ENCODE data around the gene CNTNAP2. TPM values are rescaled to one million over a fixed set of nuclear protein-coding genes. Genes with fewer than 3 reads are reported as not detected.

The CNTNAP2 gene
- total and polyA plus RNA-seq, 4 donors = not detected

DNA sequence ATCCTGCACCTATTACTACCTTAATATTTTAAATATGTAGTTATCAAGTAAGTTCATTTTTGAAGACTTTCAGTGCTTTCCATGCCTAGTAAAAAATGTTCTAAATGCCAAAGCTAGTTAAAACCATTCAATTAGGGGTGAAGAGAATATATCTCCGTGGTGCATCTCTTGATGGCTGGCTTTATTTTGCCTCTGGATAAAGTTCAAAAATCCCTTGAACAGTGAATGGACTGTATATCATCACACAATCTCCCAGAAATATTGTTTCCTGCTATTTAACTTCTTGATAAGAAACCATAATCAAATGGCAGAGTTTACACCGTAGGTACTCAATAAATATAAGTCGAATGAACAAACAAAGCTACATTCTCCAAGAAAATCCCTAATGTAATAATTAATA lies 1360.9 kb downstream of the CNTNAP2 start:
- no peaks in the 10 kb centered on the region for H3K4me1 ChIP-seq (ENCODE audit: control insufficient read depth in 1 of 2, insufficient read depth in 2 of 2, low read length in 2 of 2)
- no peaks in the 10 kb centered on the region for H3K27me3 ChIP-seq (ENCODE audit: control insufficient read depth in 1 of 2, insufficient read depth in 2 of 2, low read length in 1 of 2)
- DNase-seq (no peak), ATAC-seq (ENCODE audit: low FRiP score) (no peak)
- no peaks in the 10 kb centered on the region for H3K36me3 ChIP-seq (ENCODE audit: control insufficient read depth in 1 of 2, insufficient read depth in 2 of 2, low read length in 1 of 2)
- no peaks in the 10 kb centered on the region for H3K9me3 ChIP-seq (ENCODE audit: control insufficient read depth, low read length)
- no peak overlapping the region for H3K4me3 ChIP-seq (ENCODE audit: low read length in 2 of 2)
- no peak overlapping the region for H3K27ac ChIP-seq (ENCODE audit: low read depth in 1 of 2, low read length in 2 of 2)
- intact Hi-C loops (cut with DNase I) = no loop called here
- 64 to 69% methylated on average over 3 of the region's 3 CpGs for WGBS, 2 donors

GRCh38 chr7:147478796-147479195 lies 1362.2 kb downstream of the CNTNAP2 start:
- Histone ChIP-seq H3K9me3 (ENCODE audit: control insufficient read depth, low read length) (no peaks in the 10 kb centered on the region), H3K4me3 (ENCODE audit: low read length in 2 of 2) (no peak overlapping the region), H3K27ac (ENCODE audit: low read depth in 1 of 2, low read length in 2 of 2) (no peak overlapping the region), H3K27me3 (ENCODE audit: control insufficient read depth in 1 of 2, insufficient read depth in 2 of 2, low read length in 1 of 2) (no peaks in the 10 kb centered on the region), H3K4me1 (ENCODE audit: control insufficient read depth in 1 of 2, insufficient read depth in 2 of 2, low read length in 2 of 2) (no peaks in the 10 kb centered on the region), H3K36me3 (ENCODE audit: control insufficient read depth in 1 of 2, insufficient read depth in 2 of 2, low read length in 1 of 2) (no peaks in the 10 kb centered on the region)
- intact Hi-C loops (cut with DNase I) = no loop called here
- WGBS, 2 donors = 50 to 72% methylated on average over 3 of the region's 3 CpGs
- DNase-seq (no peak), ATAC-seq (ENCODE audit: low FRiP score) (no peak)

DNA sequence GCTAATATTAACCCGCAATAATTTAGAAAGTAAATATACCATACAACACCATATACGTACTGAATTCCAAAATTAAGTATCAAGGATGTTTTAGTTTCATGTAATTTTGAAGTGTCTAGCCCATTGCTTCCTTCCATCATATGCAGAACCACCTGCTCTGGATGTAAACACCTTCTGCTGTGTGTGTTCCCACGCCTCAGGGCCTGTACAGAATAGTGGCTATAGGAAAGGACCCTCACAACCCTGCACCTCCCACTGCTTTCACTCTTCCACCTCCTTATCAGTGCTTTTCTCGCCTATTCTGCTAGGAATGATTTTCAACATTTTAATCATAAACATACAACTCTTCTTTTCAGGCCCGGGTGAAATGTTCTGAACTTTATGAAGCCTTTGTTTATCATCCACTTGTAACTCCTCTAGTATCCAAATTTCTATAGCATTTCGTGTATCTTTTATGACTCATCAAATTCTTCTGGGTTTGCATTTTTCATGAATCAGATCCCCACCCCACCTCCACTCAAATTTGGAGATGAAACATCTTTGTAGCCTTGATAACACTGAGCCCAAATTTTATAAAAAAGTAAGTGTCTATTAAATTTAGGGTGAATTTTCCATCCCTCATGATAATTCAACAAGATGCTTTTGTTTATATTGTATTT lies 1367.2 kb downstream of the CNTNAP2 start:
- Histone ChIP-seq H3K27ac (ENCODE audit: low read depth in 1 of 2, low read length in 2 of 2) (no peak overlapping the region), H3K36me3 (ENCODE audit: control insufficient read depth in 1 of 2, insufficient read depth in 2 of 2, low read length in 1 of 2) (no peaks in the 10 kb centered on the region), H3K9me3 (ENCODE audit: control insufficient read depth, low read length) (no peaks in the 10 kb centered on the region), H3K27me3 (ENCODE audit: control insufficient read depth in 1 of 2, insufficient read depth in 2 of 2, low read length in 1 of 2) (no peaks in the 10 kb centered on the region), H3K4me1 (ENCODE audit: control insufficient read depth in 1 of 2, insufficient read depth in 2 of 2, low read length in 2 of 2) (no peaks in the 10 kb centered on the region), H3K4me3 (ENCODE audit: low read length in 2 of 2) (no peak overlapping the region)
- WGBS, 2 donors = 81 to 82% methylated on average over 6 of the region's 6 CpGs
- intact Hi-C loops (cut with DNase I) = no loop called here
- DNase-seq (no peak), ATAC-seq (ENCODE audit: low FRiP score) (no peak)

- no peak for ATAC-seq (ENCODE audit: low FRiP score)
- intact Hi-C loops (cut with DNase I) = no loop called here
- no peaks in the 10 kb centered on the region for H3K36me3 ChIP-seq (ENCODE audit: control insufficient read depth in 1 of 2, insufficient read depth in 2 of 2, low read length in 1 of 2)
- H3K4me1 ChIP-seq (ENCODE audit: control insufficient read depth in 1 of 2, insufficient read depth in 2 of 2, low read length in 2 of 2) = no peaks in the 10 kb centered on the region
- no peaks in the 10 kb centered on the region for H3K27me3 ChIP-seq (ENCODE audit: control insufficient read depth in 1 of 2, insufficient read depth in 2 of 2, low read length in 1 of 2)
- H3K27ac ChIP-seq (ENCODE audit: low read depth in 1 of 2, low read length in 2 of 2) = no peak overlapping the region
- H3K9me3 ChIP-seq (ENCODE audit: control insufficient read depth, low read length) = no peaks in the 10 kb centered on the region
- WGBS, 2 donors = 36 to 41% methylated on average over 4 of the region's 4 CpGs
- H3K4me3 ChIP-seq (ENCODE audit: low read length in 2 of 2) = no peak overlapping the region
- DNase-seq = no peak
These were observed 1369.1 kb downstream of the CNTNAP2 start for GRCh38 chr7:147485660-147486210.

- Histone ChIP-seq H3K36me3 (ENCODE audit: control insufficient read depth in 1 of 2, insufficient read depth in 2 of 2, low read length in 1 of 2) (no peaks in the 10 kb centered on the region), H3K27ac (ENCODE audit: low read depth in 1 of 2, low read length in 2 of 2) (no peak overlapping the region), H3K27me3 (ENCODE audit: control insufficient read depth in 1 of 2, insufficient read depth in 2 of 2, low read length in 1 of 2) (no peaks in the 10 kb centered on the region), H3K9me3 (ENCODE audit: control insufficient read depth, low read length) (no peaks in the 10 kb centered on the region), H3K4me1 (ENCODE audit: control insufficient read depth in 1 of 2, insufficient read depth in 2 of 2, low read length in 2 of 2) (no peaks in the 10 kb centered on the region), H3K4me3 (ENCODE audit: low read length in 2 of 2) (no peak overlapping the region)
- 85 to 86% methylated on average over 4 of the region's 4 CpGs for WGBS, 2 donors
- no peak for DNase-seq
- no peak for ATAC-seq (ENCODE audit: low FRiP score)
- intact Hi-C loops (cut with DNase I) = no loop called here
These were observed 1376.0 kb downstream of the CNTNAP2 start for GRCh38 chr7:147492606-147493005.

DNA sequence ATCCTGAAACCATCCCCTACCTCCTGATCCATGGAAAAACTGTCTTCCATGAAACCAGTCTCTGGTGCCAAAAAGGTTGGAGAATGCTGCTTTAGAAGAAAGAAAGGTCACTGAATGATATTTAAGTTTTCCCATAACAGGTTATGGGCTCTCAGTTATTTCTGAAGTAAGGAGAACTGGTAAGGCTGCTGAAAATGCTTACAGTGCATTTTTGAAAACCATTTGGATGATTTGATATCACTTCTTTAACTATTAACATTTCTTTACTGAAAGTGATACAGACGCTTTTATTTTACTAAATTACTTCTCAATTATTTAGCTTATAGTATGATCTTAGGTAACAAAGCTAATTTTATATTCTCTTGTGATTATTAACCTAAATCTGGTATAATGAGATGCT lies 1379.6 kb downstream of the CNTNAP2 start:
- Histone ChIP-seq H3K9me3 (ENCODE audit: control insufficient read depth, low read length) (no peaks in the 10 kb centered on the region), H3K36me3 (ENCODE audit: control insufficient read depth in 1 of 2, insufficient read depth in 2 of 2, low read length in 1 of 2) (no peaks in the 10 kb centered on the region), H3K4me1 (ENCODE audit: control insufficient read depth in 1 of 2, insufficient read depth in 2 of 2, low read length in 2 of 2) (no peaks in the 10 kb centered on the region), H3K27me3 (ENCODE audit: control insufficient read depth in 1 of 2, insufficient read depth in 2 of 2, low read length in 1 of 2) (no peaks in the 10 kb centered on the region), H3K4me3 (ENCODE audit: low read length in 2 of 2) (no peak overlapping the region), H3K27ac (ENCODE audit: low read depth in 1 of 2, low read length in 2 of 2) (no peak overlapping the region)
- 93 to 96% methylated on average over 1 of the region's 1 CpG for WGBS, 2 donors
- ATAC-seq (ENCODE audit: low FRiP score) = no peak
- DNase-seq = no peak
- intact Hi-C loops (cut with DNase I) = no loop called here

- Histone ChIP-seq H3K4me1 (ENCODE audit: control insufficient read depth in 1 of 2, insufficient read depth in 2 of 2, low read length in 2 of 2) (no peaks in the 10 kb centered on the region), H3K4me3 (ENCODE audit: low read length in 2 of 2) (no peak overlapping the region), H3K27me3 (ENCODE audit: control insufficient read depth in 1 of 2, insufficient read depth in 2 of 2, low read length in 1 of 2) (no peaks in the 10 kb centered on the region), H3K36me3 (ENCODE audit: control insufficient read depth in 1 of 2, insufficient read depth in 2 of 2, low read length in 1 of 2) (no peaks in the 10 kb centered on the region), H3K9me3 (ENCODE audit: control insufficient read depth, low read length) (no peaks in the 10 kb centered on the region), H3K27ac (ENCODE audit: low read depth in 1 of 2, low read length in 2 of 2) (no peak overlapping the region)
- no peak for DNase-seq
- WGBS, 2 donors = 35 to 43% methylated on average over 1 of the region's 1 CpG
- ATAC-seq (ENCODE audit: low FRiP score) = no peak
- intact Hi-C loops (cut with DNase I) = no loop called here
These were observed 1380.6 kb downstream of the CNTNAP2 start for GRCh38 chr7:147497246-147497645.

DNA sequence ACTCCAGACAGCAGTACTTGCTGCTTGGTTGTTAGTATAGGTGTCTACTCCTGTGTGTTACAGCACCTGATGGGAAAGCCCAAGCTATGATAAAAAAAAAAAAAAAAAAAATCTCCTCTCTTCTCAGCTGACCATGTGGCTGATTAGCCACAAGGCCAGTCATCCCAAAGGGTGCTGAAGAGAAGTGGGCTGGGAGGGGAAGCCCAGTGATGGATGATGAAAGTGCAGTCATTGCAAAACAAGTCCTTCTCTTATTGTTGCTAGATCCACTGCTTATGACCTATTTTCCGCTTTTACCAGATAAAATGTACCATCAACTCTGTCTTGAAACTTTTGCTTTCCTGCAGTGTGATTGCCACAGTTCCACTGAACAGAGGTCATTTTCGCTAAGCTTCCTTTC lies 1381.5 kb downstream of the CNTNAP2 start:
- DNase-seq = no peak
- H3K4me3 ChIP-seq (ENCODE audit: low read length in 2 of 2) = no peak overlapping the region
- 94 to 95% methylated on average over 2 of the region's 2 CpGs for WGBS, 2 donors
- H3K4me1 ChIP-seq (ENCODE audit: control insufficient read depth in 1 of 2, insufficient read depth in 2 of 2, low read length in 2 of 2) = no peaks in the 10 kb centered on the region
- no peaks in the 10 kb centered on the region for H3K36me3 ChIP-seq (ENCODE audit: control insufficient read depth in 1 of 2, insufficient read depth in 2 of 2, low read length in 1 of 2)
- intact Hi-C loops (cut with DNase I) = no loop called here
- H3K9me3 ChIP-seq (ENCODE audit: control insufficient read depth, low read length) = no peaks in the 10 kb centered on the region
- ATAC-seq (ENCODE audit: low FRiP score) = no peak
- no peaks in the 10 kb centered on the region for H3K27me3 ChIP-seq (ENCODE audit: control insufficient read depth in 1 of 2, insufficient read depth in 2 of 2, low read length in 1 of 2)
- no peak overlapping the region for H3K27ac ChIP-seq (ENCODE audit: low read depth in 1 of 2, low read length in 2 of 2)

GRCh38 chr7:147509035-147509501 lies 1392.5 kb downstream of the CNTNAP2 start:
- H3K4me1 ChIP-seq (ENCODE audit: control insufficient read depth in 1 of 2, insufficient read depth in 2 of 2, low read length in 2 of 2) = no peaks in the 10 kb centered on the region
- no peaks in the 10 kb centered on the region for H3K36me3 ChIP-seq (ENCODE audit: control insufficient read depth in 1 of 2, insufficient read depth in 2 of 2, low read length in 1 of 2)
- no peaks in the 10 kb centered on the region for H3K27me3 ChIP-seq (ENCODE audit: control insufficient read depth in 1 of 2, insufficient read depth in 2 of 2, low read length in 1 of 2)
- WGBS, 2 donors = 74 to 82% methylated on average over 3 of the region's 3 CpGs
- no peak for ATAC-seq (ENCODE audit: low FRiP score)
- no peaks in the 10 kb centered on the region for H3K9me3 ChIP-seq (ENCODE audit: control insufficient read depth, low read length)
- DNase-seq = no peak
- H3K27ac ChIP-seq (ENCODE audit: low read depth in 1 of 2, low read length in 2 of 2) = no peak overlapping the region
- no peak overlapping the region for H3K4me3 ChIP-seq (ENCODE audit: low read length in 2 of 2)
- intact Hi-C loops (cut with DNase I) = no loop called here

All from aorta (tissue), 5 donors.